Thymus (tissue), 11 donors: ENCODE data around the gene KIF1A. TPM values are rescaled to one million over a fixed set of nuclear protein-coding genes. Genes with fewer than 3 reads are reported as not detected.
"Not testable (repeated sequence)": the region's sequence is repeated elsewhere in the genome, so short reads cannot be mapped to it uniquely, and the experiment has no call there.

ENCODE experiments used
- DNase-seq, 9 donors: peaks; one replicate each; pipeline ENCODE4 v3.0.0-alpha.2; 2013; ENCODE audit warnings: low spot score in 9 of 9, low read depth in 6 of 9, missing footprints in 1 of 9
- H3K27ac ChIP-seq, 2 donors: one replicate each; pipeline ENCODE4 v1.5.1; 2013; ENCODE audit warnings: control low read depth in 1 of 2, low read depth in 1 of 2, low read length in 1 of 2, mild to moderate bottlenecking in 1 of 2, moderate library complexity in 1 of 2
- H3K27me3 ChIP-seq, 2 donors: one replicate each; pipeline ENCODE4 v1.5.1; 2013; ENCODE audit warnings: low read length in 1 of 2; ENCODE audit not compliant: control insufficient read depth in 2 of 2, insufficient read depth in 1 of 2
- H3K36me3 ChIP-seq, 2 donors: one replicate each; pipeline ENCODE4 v1.5.1; 2013; ENCODE audit warnings: low read length in 1 of 2, mild to moderate bottlenecking in 1 of 2, moderate library complexity in 1 of 2; ENCODE audit not compliant: control insufficient read depth in 2 of 2, insufficient read depth in 2 of 2
- H3K4me1 ChIP-seq, 2 donors: one replicate each; pipeline ENCODE4 v1.5.1; 2013; ENCODE audit warnings: low read length in 2 of 2; ENCODE audit not compliant: control insufficient read depth in 2 of 2, insufficient read depth in 2 of 2
- H3K4me3 ChIP-seq, 2 donors: one replicate each; pipeline ENCODE4 v1.5.1; 2013; ENCODE audit warnings: low read length in 2 of 2, control low read depth in 1 of 2, mild to moderate bottlenecking in 1 of 2
- H3K9me3 ChIP-seq, 2 donors: one replicate each; pipeline ENCODE4 v1.5.1; 2013; ENCODE audit warnings: low read length in 1 of 2, mild to moderate bottlenecking in 1 of 2; ENCODE audit not compliant: control insufficient read depth in 2 of 2, insufficient read depth in 1 of 2
- WGBS: extraction: QIAGEN DNeasy Blood & Tissue Kit; methylation state at CpG from one replicate; pipeline ENCODE4 v1.1.7; 2013; 5-methylcytosine and 5-hydroxymethylcytosine counted together
- polyA plus RNA-seq: library from polyadenylated mRNA; stranded (reverse); fragments of 200-250 nt; gene quantifications from one replicate; pipeline ENCODE4 v1.2.3, GENCODE V29; 2013
- total RNA-seq: library from RNA; stranded (reverse); fragments of 120-200 nt; gene quantifications from one replicate; pipeline ENCODE4 v1.2.4, GENCODE V29; 2013
- donor health status: healthy.

Gene KIF1A
- total and polyA plus RNA-seq, 2 donors = 0.42 to 0.78 TPM

DNA sequence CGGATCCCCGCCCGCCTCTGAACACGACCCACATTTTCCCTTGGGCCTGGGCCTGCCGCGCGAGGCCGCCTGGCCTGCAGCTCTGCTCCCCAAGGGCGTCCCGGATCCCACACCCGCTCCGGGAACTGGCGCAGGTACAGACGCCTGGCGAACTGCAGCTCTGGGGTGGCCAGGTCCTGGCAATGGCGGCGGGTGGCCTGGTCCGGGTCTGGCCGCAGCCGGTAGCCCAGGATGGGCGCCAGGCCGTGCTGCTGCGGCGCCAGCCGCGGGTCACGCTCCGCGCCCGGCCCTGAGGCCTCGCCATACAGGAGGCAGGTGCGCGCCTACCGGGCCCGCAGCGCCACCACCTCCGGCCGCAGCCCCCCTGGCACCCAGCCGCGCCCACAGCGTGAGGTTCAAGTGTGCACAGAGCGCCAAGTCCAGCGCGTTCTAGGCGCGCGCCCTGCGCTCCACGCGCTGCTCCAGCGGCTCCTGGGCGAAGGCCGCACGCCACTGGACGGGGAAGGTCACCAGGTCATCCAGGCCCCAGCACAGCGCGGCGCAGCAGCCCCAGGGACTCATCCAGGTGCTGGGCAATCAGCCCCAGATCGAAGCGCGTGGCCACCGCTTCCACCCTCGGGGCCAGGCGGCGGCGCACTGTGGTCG lies 118.8 kb downstream of the KIF1A start:
- no peak for DNase-seq
- WGBS = 96% methylated on average over 67 of the region's 67 CpGs

DNA sequence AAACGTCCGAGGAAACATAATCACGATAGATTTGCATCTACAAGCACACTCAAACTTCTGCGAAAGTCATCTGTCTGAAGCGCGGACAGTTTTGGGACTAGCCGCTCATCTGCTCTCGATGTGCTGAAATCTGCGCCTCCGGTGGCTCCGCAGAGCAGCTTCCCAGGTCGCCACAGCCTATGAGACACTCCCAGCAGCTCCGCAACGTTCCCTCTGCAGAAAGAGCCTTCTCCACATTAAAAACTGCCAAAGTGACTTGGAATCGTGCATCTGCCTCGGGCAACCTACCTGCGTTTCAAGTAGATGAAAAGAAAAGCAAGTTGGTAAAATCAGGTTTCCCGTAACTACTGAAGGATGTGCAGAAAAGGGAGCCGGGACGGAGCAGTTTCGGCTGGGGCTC lies 119.4 kb downstream of the KIF1A start:
- not testable (repeated sequence) for DNase-seq, H3K36me3 ChIP-seq, H3K4me3 ChIP-seq, H3K4me1 ChIP-seq, H3K27ac ChIP-seq, H3K9me3 ChIP-seq
- peaks cover 6 to 24% of the 10 kb centered on the region in 2 donors for H3K27me3 ChIP-seq
- WGBS = 85% methylated on average over 20 of the region's 21 CpGs

More for the DNA sequence above, 118.8 kb downstream of the KIF1A start:
- peaks cover 6 to 26% of the 10 kb centered on the region in 2 donors for H3K27me3 ChIP-seq
- no peak overlapping the region for H3K4me3 ChIP-seq
- H3K4me1 ChIP-seq = peaks cover 3 to 5% of the 10 kb centered on the region in 2 donors
- H3K9me3 ChIP-seq = no peaks in the 10 kb centered on the region
- H3K36me3 ChIP-seq = no peaks in the 10 kb centered on the region
- no peak overlapping the region for H3K27ac ChIP-seq

DNA sequence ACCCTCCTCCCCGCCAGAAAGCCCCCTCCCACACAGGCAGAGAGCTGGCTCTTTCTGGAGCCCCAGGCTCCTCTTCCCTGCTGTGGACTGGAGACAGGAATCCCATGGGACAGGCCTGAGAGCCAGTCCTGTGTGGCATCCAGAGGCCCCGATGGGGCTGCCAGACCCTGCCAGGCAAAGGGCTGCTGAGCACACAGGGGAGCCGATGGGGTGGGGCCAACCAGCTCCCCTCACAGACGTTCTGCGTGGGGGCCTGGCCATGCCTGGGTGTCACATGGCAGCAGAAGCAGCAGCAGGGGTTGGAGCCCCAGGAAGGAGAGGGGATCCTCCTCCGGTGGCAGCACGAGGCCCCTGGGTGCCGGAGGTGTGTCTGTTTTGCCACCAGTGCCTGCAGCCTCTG lies 120.2 kb downstream of the KIF1A start:
- H3K27me3 ChIP-seq = peaks cover 6 to 21% of the 10 kb centered on the region in 2 donors
- H3K4me3 ChIP-seq, H3K27ac ChIP-seq, H3K4me1 ChIP-seq, H3K9me3 ChIP-seq, DNase-seq, H3K36me3 ChIP-seq: not testable (repeated sequence)
- WGBS = 72% methylated on average over 8 of the region's 8 CpGs

DNA sequence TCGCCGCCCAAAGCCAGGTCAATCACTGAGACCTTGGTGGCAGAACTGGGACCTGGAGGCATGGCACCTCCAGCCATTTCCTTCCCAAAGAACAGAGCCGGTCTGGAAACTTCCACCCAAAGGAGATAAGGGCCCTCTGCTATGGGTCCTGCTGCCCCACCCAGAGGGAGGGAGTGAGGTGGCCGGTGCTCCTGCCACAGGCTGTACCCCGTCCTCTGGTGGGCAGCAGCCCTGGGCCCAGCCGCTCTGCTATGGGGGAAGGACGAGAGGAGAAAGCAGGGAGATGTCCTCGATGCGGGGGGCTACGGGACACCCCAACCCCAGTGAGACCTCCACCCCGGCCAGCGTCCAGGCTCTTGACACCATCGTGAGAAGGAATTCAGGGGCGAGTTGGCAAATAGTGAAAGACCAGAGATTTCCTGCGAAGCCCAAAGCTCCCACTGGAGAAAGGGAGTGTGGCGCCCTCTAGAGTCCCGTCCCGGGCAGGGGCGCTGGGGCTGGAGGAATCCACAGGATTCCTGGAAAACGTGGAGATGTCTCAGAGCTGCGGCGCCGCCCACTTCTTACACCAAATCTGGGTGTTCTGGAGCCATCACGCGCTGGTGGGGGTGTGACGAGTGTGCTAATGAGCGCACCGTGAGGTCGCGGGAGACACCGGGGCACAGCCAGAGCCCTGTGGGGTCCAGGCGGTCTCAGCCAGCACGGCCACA lies 121.0 kb downstream of the KIF1A start:
- 80% methylated on average over 8 of the region's 33 CpGs for WGBS
- H3K4me3 ChIP-seq, H3K9me3 ChIP-seq, H3K36me3 ChIP-seq, DNase-seq, H3K27ac ChIP-seq, H3K4me1 ChIP-seq: not testable (repeated sequence)
- H3K27me3 ChIP-seq = peaks cover 6 to 16% of the 10 kb centered on the region in 2 donors

DNA sequence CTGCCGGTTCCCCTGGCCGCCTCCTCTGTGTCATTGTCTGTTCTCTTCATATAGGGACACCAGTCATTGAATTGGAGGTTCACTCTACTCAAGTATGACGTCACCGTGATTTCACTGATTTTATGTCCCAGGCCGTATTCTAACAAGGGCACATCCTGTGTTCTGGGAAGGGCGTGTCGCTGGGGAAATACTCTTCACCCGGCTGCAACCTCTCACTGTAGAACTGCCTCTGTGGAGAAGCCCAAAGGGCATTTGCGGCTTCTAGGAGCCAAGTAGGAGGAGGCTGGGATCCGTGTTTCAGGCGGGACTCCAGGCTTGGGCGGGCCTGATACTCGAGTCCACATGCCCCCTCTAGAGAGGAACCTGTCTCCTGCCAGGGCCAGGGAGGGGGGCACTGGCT lies 123.5 kb downstream of the KIF1A start:
- WGBS = 94% methylated on average over 5 of the region's 13 CpGs
- DNase-seq, H3K4me1 ChIP-seq: not testable (repeated sequence)

DNA sequence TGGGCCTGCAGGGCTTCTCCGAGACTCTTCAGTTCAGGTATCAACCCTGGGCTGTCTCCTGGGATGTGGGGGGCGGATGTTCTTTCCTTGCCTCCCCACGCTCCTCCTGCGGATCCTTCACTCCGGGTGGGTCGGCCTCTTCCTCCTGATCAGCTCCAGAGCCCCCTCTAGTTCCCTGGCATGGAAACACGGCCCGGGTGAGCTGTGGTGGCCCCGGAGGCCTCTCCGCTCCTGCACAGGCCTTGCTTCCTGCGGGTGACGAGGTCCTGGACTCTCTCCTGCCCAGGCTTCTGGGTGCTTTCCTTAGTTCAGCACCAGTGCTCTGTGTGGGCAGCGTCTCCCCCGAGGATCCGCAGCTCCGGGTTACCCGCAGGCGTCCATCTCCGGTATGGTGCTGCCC lies 124.4 kb downstream of the KIF1A start:
- not testable (repeated sequence) for H3K9me3 ChIP-seq, H3K36me3 ChIP-seq, DNase-seq, H3K27ac ChIP-seq, H3K4me3 ChIP-seq, H3K27me3 ChIP-seq, H3K4me1 ChIP-seq
- WGBS = no CpG with 5 or more reads among the region's 19 CpGs

More for the DNA sequence above, 123.5 kb downstream of the KIF1A start:
- H3K27ac ChIP-seq, H3K4me3 ChIP-seq, H3K9me3 ChIP-seq, H3K27me3 ChIP-seq, H3K36me3 ChIP-seq: not testable (repeated sequence)

DNA sequence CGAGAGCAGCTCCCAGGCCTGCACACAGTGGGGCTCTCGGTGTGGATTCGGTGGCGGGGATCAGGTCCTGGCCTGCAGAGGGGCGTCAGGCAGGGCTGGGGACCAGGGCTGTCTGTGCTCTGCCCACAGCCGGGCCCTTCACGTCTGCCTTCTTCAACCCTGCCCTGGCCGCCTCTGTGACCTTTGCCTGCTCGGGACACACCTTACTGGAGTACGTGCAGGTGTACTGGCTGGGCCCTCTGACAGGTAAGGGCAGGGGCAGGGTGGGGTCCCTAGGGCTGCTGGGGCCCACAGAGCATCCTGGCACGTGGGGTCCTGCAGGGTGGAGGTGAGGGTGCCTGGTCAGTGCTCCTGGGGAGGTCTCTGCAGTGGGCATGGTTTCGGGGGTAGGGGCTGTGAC lies 125.7 kb downstream of the KIF1A start:
- not testable (repeated sequence) for H3K36me3 ChIP-seq, DNase-seq, H3K27me3 ChIP-seq, H3K9me3 ChIP-seq, H3K27ac ChIP-seq, H3K4me3 ChIP-seq, H3K4me1 ChIP-seq
- WGBS = no CpG with 5 or more reads among the region's 12 CpGs

DNA sequence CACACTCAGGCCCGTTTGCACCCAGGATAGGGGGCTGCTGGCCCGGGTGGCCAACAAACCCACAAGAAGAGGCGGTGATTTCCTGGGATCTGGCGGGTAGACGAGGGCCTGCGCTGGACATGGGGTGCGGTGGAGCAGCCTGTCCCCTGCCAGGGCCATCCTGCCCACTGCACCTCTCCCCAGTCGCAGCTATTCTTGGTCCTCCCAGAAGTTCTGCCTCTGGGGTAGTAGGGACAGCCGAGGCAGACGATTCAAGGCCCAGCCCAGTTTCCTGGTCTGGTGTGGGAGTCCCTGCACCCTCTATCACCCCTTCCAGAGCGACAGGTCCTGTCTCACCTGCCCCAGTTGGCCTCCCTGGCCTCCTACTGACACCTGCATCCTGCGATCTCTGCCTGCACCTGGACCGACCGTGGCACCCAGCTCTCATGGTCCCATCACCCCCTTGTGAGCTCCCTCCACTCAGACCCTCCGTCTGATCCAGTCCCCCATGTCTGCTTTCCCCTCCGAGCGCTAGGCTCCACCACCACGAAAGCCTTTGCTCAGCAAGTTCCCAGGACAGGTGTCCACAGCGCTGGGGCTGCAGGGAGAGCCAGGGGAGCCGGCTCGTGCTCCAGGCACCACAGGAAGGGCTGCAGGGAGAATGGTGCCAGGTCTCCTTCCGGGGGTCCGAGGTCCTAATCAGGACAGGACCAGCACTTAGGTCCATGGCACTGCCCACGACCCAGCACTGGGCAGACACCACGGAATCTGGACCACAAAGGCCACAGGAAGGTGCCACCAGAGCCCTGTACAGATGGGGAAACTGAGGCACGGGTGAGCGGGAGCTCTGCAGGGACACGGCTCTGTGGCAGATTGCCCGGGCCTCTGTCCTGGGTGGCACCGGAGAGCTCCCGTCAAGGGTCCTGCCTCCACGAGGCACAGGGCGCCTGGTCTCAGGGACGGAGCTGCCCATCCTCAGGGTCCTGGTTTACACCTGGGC lies 127.1 kb downstream of the KIF1A start:
- WGBS = 89% methylated on average over 13 of the region's 34 CpGs
- not testable (repeated sequence) for H3K27ac ChIP-seq, H3K4me1 ChIP-seq, H3K9me3 ChIP-seq, H3K27me3 ChIP-seq, DNase-seq, H3K36me3 ChIP-seq, H3K4me3 ChIP-seq
